ENCODE measurements around the gene LHFPL6.
A peak's percentile ranks its signal among the peaks of the same experiment; 100 is the strongest.

The LHFPL6 gene

GRCh38 chr13:39588384-39588783, 14.6 kb downstream of the LHFPL6 start:
- DNase-seq: no peak

GRCh38 chr13:39587939-39588338, 15.1 kb downstream of the LHFPL6 start:
- DNase-seq: no peak

GRCh38 chr13:39586958-39587605, 15.9 kb downstream of the LHFPL6 start:
- DNase-seq: no peak

GRCh38 chr13:39586151-39586550, 16.8 kb downstream of the LHFPL6 start:
- DNase-seq: peak; percentile 46

- DNase-seq: no peak
Measured at GRCh38 chr13:39585219-39585618, 17.8 kb downstream of the LHFPL6 start.

- no peak for DNase-seq
Measured at GRCh38 chr13:39580881-39581575, 22.0 kb downstream of the LHFPL6 start.

GRCh38 chr13:39578821-39579291, 24.1 kb downstream of the LHFPL6 start:
- no peak for DNase-seq

GRCh38 chr13:39577838-39578491, 25.0 kb downstream of the LHFPL6 start:
- DNase-seq: no peak

- no peak for DNase-seq
Measured at GRCh38 chr13:39577203-39577602, 25.8 kb downstream of the LHFPL6 start.

- DNase-seq: no peak
Measured at GRCh38 chr13:39575641-39576238, 27.3 kb downstream of the LHFPL6 start.

- no peak for DNase-seq
Measured at GRCh38 chr13:39571502-39572092, 31.4 kb downstream of the LHFPL6 start.

GRCh38 chr13:39567569-39567968, 35.4 kb downstream of the LHFPL6 start:
- no peak for DNase-seq

- DNase-seq: no peak
Measured at GRCh38 chr13:39566216-39566869, 36.6 kb downstream of the LHFPL6 start.

GRCh38 chr13:39565036-39565949, 37.7 kb downstream of the LHFPL6 start:
- DNase-seq: peak; percentile 41

GRCh38 chr13:39563470-39563735, 39.6 kb downstream of the LHFPL6 start:
- DNase-seq: no peak

GRCh38 chr13:39561971-39562370, 41.0 kb downstream of the LHFPL6 start:
- no peak for DNase-seq

- no peak for DNase-seq
Measured at GRCh38 chr13:39559847-39560246, 43.1 kb downstream of the LHFPL6 start.

GRCh38 chr13:39557285-39557955, 45.6 kb downstream of the LHFPL6 start:
- DNase-seq: no peak

- DNase-seq: no peak
Measured at GRCh38 chr13:39556866-39557265, 46.1 kb downstream of the LHFPL6 start.

- DNase-seq: no peak
Measured at GRCh38 chr13:39554371-39554770, 48.6 kb downstream of the LHFPL6 start.

GRCh38 chr13:39552246-39552645, 50.7 kb downstream of the LHFPL6 start:
- DNase-seq: no peak
